Keratinocyte (primary cell): Measurements from ENCODE around the gene FBLIM1. TPM values are rescaled to one million over a fixed set of nuclear protein-coding genes. Genes with fewer than 3 reads are reported as not detected.

ENCODE experiments used
- DNase-seq: peaks from one replicate; pipeline ENCODE4 v3.0.0-alpha.2; 2011; ENCODE audit warnings: low read depth, missing footprints, low spot score
- FAIRE-seq: peaks from 2 replicates; lab custom pipeline; 2011; peaks lifted over from hg19 to GRCh38; lab: Jason Lieb, UNC
- H2AFZ ChIP-seq: 2 replicates; pipeline ENCODE4 v1.6.0; 2012; ENCODE audit warnings: low read length, control low read depth, inconsistent platforms; ENCODE audit not compliant: control insufficient read depth
- H3K27ac ChIP-seq: 2 replicates; pipeline ENCODE4 v1.5.1; 2011; ENCODE audit warnings: low read length; ENCODE audit not compliant: control insufficient read depth, insufficient read depth
- H3K27me3 ChIP-seq: 3 replicates; pipeline ENCODE4 v1.6.0; 2011; ENCODE audit warnings: low read length; ENCODE audit not compliant: control insufficient read depth, insufficient read depth; ENCODE audit errors: extremely low read depth
- H3K36me3 ChIP-seq, 2 experiments: 2 replicates in 1 of 2; 3 replicates in 1 of 2; pipeline ENCODE4 v1.5.1; 2011; ENCODE audit warnings: low read length in 2 of 2, mild to moderate bottlenecking in 1 of 2; ENCODE audit not compliant: control insufficient read depth in 2 of 2, insufficient read depth in 2 of 2; ENCODE audit errors: extremely low read depth in 1 of 2
- H3K4me1 ChIP-seq: 3 replicates; pipeline ENCODE4 v1.5.1; 2011; ENCODE audit warnings: low read length; ENCODE audit not compliant: control insufficient read depth, insufficient read depth; ENCODE audit errors: extremely low read depth
- H3K4me2 ChIP-seq: 3 replicates; pipeline ENCODE4 v1.6.0; 2011; ENCODE audit warnings: low read depth, low read length; ENCODE audit not compliant: control insufficient read depth, insufficient read depth; ENCODE audit errors: extremely low read depth
- H3K4me3 ChIP-seq, 3 experiments: fragments of 200-600 bp in 1 of 3; sonication (generic) in 1 of 3; 2 replicates in 2 of 3; 3 replicates in 1 of 3; pipeline ENCODE4 v1.5.1; 2011 to 2016; ENCODE audit warnings: low read length in 3 of 3, mild to moderate bottlenecking in 3 of 3, control low read depth in 2 of 3, inconsistent platforms in 1 of 3, low read depth in 1 of 3, mixed read lengths in 1 of 3, mixed run types in 1 of 3, moderate library complexity in 1 of 3; ENCODE audit not compliant: control insufficient read depth in 2 of 3, insufficient read depth in 2 of 3; ENCODE audit errors: extremely low read depth in 1 of 3
- H3K79me2 ChIP-seq: 2 replicates; pipeline ENCODE4 v1.6.0; 2012; ENCODE audit warnings: low read length; ENCODE audit not compliant: control insufficient read depth, insufficient read depth
- H3K9ac ChIP-seq: 3 replicates; pipeline ENCODE4 v1.6.0; 2011; ENCODE audit warnings: low read length; ENCODE audit not compliant: control insufficient read depth, insufficient read depth; ENCODE audit errors: extremely low read depth
- H3K9me1 ChIP-seq: 3 replicates; pipeline ENCODE4 v1.6.0; 2011; ENCODE audit warnings: low read length; ENCODE audit not compliant: control insufficient read depth, insufficient read depth; ENCODE audit errors: extremely low read depth
- H3K9me3 ChIP-seq: 2 replicates; pipeline ENCODE4 v1.5.1; 2012; ENCODE audit warnings: low read depth, low read length; ENCODE audit not compliant: control insufficient read depth
- H4K20me1 ChIP-seq: 3 replicates; pipeline ENCODE4 v1.6.0; 2011; ENCODE audit warnings: low read length; ENCODE audit not compliant: control insufficient read depth, insufficient read depth; ENCODE audit errors: extremely low read depth
- EZH2 ChIP-seq: IDR thresholded peaks from one replicate; pipeline ENCODE4 v1.6.1; 2012; ENCODE audit warnings: inconsistent platforms, mild to moderate bottlenecking, low read length, moderate library complexity
- dilution Hi-C: fragments of 300-500 bp; cut with MboI; formaldehyde crosslinking; loops from one replicate; pipeline ENCODE4 v1.7.0; 2020; ENCODE audit warnings: low sequenced_read_pairs; ENCODE audit not compliant: extremely low pct_ligation_motif_present
- polyA plus RNA-seq, 5 experiments: library from polyadenylated mRNA; depleted of rRNA in 3 of 5; stranded (reverse) in 3 of 5; stranded (forward) in 1 of 5; unstranded in 1 of 5; fragments of >200 nt; gene quantifications; 1 replicate in 1 of 5; 2 replicates in 3 of 5; 3 replicates in 1 of 5; pipeline versions ENCODE4 v1.2.1 to v1.2.3, GENCODE V29; 2011 to 2012; ENCODE audit warnings: missing spikeins in 2 of 5, low read depth in 1 of 5, low replicate concordance in 1 of 5
- TF ChIP-seq, protein P1 (sequence below), 3 experiments: IDR thresholded peaks in 1 of 3; conservative IDR thresholded peaks in 1 of 3; optimal IDR thresholded peaks in 1 of 3; 2 replicates in 2 of 3; 3 replicates in 1 of 3; pipeline versions ENCODE3 to v1.5.1; 2011; ENCODE audit warnings: low read length in 3 of 3, mild to moderate bottlenecking in 3 of 3, moderate library complexity in 2 of 3, control low read depth in 1 of 3, inconsistent platforms in 1 of 3; ENCODE audit not compliant: insufficient read depth in 2 of 3; ENCODE audit errors: extremely low read depth in 1 of 3

FBLIM1 gene
- polyA plus RNA-seq, 1 donor (not counting 4 experiments of a cell fraction or from before 2014, with no cell fraction given): 144 TPM

GRCh38 chr1:15835205-15835740, 76.7 kb downstream of the FBLIM1 start:
- no peaks in the 10 kb centered on the region for H4K20me1 ChIP-seq
- peak overlapping the region; percentile 63 to 95 (median 71) for H3K4me3 ChIP-seq
- peak overlapping the region; percentile 69 for H2AFZ ChIP-seq
- dilution Hi-C loops: no loop called here
- no peak for FAIRE-seq
- no peaks in the 10 kb centered on the region for H3K36me3 ChIP-seq
- peaks cover 30% of the 10 kb centered on the region for H3K4me1 ChIP-seq
- H3K9ac ChIP-seq: peak overlapping the region; percentile 98
- H3K9me1 ChIP-seq: no peaks in the 10 kb centered on the region
- no peaks in the 10 kb centered on the region for H3K79me2 ChIP-seq
- H3K27ac ChIP-seq: peak overlapping the region; percentile 97
- no peaks in the 10 kb centered on the region for H3K9me3 ChIP-seq
- no peak for TF ChIP-seq EZH2
- TF ChIP-seq, protein P1, sequence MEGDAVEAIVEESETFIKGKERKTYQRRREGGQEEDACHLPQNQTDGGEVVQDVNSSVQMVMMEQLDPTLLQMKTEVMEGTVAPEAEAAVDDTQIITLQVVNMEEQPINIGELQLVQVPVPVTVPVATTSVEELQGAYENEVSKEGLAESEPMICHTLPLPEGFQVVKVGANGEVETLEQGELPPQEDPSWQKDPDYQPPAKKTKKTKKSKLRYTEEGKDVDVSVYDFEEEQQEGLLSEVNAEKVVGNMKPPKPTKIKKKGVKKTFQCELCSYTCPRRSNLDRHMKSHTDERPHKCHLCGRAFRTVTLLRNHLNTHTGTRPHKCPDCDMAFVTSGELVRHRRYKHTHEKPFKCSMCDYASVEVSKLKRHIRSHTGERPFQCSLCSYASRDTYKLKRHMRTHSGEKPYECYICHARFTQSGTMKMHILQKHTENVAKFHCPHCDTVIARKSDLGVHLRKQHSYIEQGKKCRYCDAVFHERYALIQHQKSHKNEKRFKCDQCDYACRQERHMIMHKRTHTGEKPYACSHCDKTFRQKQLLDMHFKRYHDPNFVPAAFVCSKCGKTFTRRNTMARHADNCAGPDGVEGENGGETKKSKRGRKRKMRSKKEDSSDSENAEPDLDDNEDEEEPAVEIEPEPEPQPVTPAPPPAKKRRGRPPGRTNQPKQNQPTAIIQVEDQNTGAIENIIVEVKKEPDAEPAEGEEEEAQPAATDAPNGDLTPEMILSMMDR (optimal IDR thresholded peaks at IDR 0.05 in 1 of 3, IDR thresholded peaks at IDR 0.05 in 1 of 3, conservative IDR thresholded peaks at IDR 0.05 in 1 of 3; ENCODE audit: extremely low read depth in 1 of 3, insufficient read depth in 2 of 3, low read length in 3 of 3): no peak
- no peaks in the 10 kb centered on the region for H3K27me3 ChIP-seq
- no peak for DNase-seq
- peak overlapping the region; percentile 90 for H3K4me2 ChIP-seq

DNA sequence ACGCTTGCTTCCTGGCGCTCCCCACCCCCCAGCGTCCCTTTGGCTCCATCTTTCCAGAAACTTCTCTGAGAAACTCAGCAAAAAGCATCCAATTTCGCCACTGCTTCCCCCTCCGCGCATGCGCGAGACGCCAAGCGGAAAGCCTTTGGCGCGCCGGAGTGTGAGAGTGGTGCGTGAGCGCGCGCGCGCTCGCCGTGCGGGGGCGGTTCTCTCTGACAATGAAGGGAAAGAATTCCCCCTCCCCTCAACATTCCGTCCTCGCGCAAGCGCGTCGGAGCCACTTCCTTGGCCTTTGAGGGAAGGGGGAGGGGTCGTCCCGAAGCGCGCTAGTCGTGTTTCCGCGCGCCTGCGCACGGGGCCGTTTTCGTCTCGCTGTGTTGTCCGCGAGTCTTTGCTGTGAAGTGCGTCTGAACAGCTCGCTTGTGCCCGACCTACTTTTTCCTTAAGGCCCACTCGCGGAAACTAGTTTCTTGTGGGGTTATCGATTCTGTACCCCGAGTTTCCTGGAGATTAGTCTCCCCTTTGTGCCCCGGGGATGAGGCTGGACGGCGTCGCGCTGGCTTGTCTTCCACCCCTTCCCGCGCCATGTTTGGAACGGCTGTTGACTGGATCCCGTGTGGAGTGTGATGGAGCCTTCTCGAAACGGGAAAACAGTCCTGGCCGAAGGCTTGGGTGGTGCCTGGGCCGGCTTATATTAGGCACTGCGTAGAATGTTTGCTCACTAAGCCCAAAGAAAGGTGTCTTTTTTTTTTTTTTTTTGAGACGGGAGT, 77.3 kb downstream of the FBLIM1 start:
- Histone ChIP-seq H3K27ac (peak overlapping the region; percentile 97), H3K27me3 (no peaks in the 10 kb centered on the region), H3K4me2 (peak overlapping the region; percentile 95), H3K36me3 (no peaks in the 10 kb centered on the region), H3K9ac (peak overlapping the region; percentile 98), H3K9me3 (no peaks in the 10 kb centered on the region), H4K20me1 (no peaks in the 10 kb centered on the region), H3K4me1 (peaks cover 24% of the 10 kb centered on the region), H3K4me3 (peak overlapping the region; percentile 63 to 95 (median 71)), H2AFZ (peak overlapping the region; percentile 99), H3K9me1 (no peaks in the 10 kb centered on the region), H3K79me2 (no peaks in the 10 kb centered on the region)
- DNase-seq: no peak
- no peak for TF ChIP-seq EZH2
- TF ChIP-seq, protein P1 (optimal IDR thresholded peaks at IDR 0.05 in 1 of 3, IDR thresholded peaks at IDR 0.05 in 1 of 3, conservative IDR thresholded peaks at IDR 0.05 in 1 of 3; ENCODE audit: extremely low read depth in 1 of 3, insufficient read depth in 2 of 3, low read length in 3 of 3): no peak
- dilution Hi-C loops: no loop called here
- FAIRE-seq: peak; percentile 77

Other genes with a start within 250 kb of the FBLIM1 start
- 4.4 to 5.2 TPM (median 4.8 TPM) in 3 replicates for gene CASP9, start 234.6 kb upstream of the FBLIM1 start, polyA plus RNA-seq
- gene DNAJC16, start 231.9 kb upstream of the FBLIM1 start, polyA plus RNA-seq: 12.8 to 15.5 TPM (median 13.7 TPM) in 3 replicates
- 0.18 to 0.46 TPM (median 0.21 TPM) in 3 replicates for gene AGMAT, start 173.7 kb upstream of the FBLIM1 start, polyA plus RNA-seq
- gene DDI2, start 141.3 kb upstream of the FBLIM1 start, polyA plus RNA-seq: 7.8 to 12.6 TPM (median 11.5 TPM) in 3 replicates
- 30.0 to 51.0 TPM (median 32.1 TPM) in 3 replicates for gene PLEKHM2, start 74.5 kb upstream of the FBLIM1 start, polyA plus RNA-seq
- gene SLC25A34, start 22.5 kb upstream of the FBLIM1 start, polyA plus RNA-seq: 0.28 to 0.80 TPM (median 0.46 TPM) in 3 replicates
- not detected in 3 replicates for gene TMEM82, start 16.3 kb upstream of the FBLIM1 start, polyA plus RNA-seq
- gene UQCRHL, start 48.9 kb downstream of the FBLIM1 start, polyA plus RNA-seq: 2.6 to 14.0 TPM (median 4.6 TPM) in 3 replicates
- gene SPEN, start 88.9 kb downstream of the FBLIM1 start, polyA plus RNA-seq: 4.9 to 9.1 TPM (median 8.9 TPM) in 3 replicates
- 18.4 to 46.0 TPM (median 19.7 TPM) in 3 replicates for gene ZBTB17, start 217.3 kb downstream of the FBLIM1 start, polyA plus RNA-seq
- gene SRARP, start 245.4 kb downstream of the FBLIM1 start, polyA plus RNA-seq: not detected in 3 replicates